HG03135 (cell line): ENCODE results near the gene KCNQ1.
"Not testable (repeated sequence)": the region's sequence is repeated elsewhere in the genome, so short reads cannot be mapped to it uniquely, and the experiment has no call there.

Experiments used
- ATAC-seq: cut with Tn5 transposase; IDR thresholded peaks from one replicate; pipeline ENCODE4 v1.9.1; 2021; ENCODE audit warnings: mild to moderate bottlenecking, moderate library complexity; ENCODE audit not compliant: unreplicated experiment

KCNQ1 gene

DNA sequence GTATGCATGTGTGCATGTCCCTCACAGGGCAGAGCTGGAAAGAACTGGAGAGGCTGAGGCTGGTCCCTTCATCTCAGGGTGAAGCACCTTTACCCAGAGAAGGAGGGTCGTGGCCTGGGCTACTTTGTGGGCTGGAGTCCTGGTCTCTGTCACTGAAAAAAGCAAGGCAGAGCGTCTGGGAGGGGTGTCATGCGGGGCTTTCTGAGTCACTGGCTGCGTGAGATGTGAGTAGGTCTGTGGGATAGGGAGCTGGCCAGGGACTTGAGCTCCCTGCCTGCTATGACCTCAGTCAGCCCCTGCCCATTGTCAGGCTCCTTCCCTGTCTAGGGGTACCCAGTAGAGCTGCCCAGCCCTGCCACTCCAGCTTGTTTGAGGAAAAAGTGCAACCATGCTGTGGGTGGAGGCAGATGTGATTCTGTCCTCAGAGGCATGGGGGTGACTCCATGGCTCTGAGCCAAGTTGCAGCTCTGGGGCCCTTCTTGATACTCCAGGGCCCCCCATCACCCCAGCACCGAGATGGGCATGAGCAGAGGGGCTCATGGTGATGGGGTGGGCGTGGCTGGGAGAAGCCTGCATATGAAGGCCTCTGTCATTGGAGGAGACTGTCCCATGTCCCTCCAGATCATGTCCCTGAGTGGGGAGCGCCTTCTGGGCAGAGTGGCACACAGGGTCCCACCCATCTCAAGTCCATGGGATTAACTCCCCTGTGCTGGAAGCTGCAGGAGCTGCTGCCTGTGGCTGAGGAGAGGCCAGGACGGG is 27.8 kb downstream of the KCNQ1 start:
- no peak for ATAC-seq

DNA sequence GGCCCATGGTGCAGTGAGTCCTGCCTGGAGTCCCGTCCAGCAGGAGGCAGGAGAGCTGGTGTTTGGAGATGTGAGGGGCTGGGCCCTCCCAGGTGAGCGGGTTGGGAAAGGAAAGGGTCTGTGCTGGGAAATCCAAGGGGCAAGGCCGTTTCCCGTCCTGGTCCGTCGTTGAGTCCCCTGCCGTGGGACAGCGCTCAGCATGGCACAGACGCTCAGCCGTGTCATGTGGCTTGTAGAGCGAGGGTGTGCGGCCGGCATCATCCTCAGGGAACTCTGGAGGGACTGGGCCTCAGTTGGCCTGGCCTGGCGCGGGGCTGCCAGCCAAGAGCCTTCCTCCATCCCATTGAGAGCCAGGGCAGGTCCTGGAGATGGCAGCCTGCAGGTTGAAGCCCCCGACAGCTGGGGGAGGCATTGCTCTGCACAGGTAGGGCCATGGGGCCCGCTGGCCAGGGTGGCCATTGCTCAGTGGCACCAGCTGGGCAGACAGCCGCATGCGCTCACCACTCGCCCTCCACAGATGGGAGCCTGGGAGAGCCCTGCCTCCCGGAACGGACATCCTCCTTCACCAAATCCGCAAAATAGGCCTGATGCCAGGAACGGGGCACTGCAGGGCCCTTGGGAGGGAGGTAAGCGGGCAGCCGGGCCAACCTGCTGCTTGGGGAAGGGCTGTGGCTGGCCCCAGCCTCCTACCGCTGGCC is 28.7 kb downstream of the KCNQ1 start:
- no peak for ATAC-seq

- ATAC-seq, result no peak
Observed at GRCh38 chr11:2474059-2474901, 29.5 kb downstream of the KCNQ1 start.

DNA sequence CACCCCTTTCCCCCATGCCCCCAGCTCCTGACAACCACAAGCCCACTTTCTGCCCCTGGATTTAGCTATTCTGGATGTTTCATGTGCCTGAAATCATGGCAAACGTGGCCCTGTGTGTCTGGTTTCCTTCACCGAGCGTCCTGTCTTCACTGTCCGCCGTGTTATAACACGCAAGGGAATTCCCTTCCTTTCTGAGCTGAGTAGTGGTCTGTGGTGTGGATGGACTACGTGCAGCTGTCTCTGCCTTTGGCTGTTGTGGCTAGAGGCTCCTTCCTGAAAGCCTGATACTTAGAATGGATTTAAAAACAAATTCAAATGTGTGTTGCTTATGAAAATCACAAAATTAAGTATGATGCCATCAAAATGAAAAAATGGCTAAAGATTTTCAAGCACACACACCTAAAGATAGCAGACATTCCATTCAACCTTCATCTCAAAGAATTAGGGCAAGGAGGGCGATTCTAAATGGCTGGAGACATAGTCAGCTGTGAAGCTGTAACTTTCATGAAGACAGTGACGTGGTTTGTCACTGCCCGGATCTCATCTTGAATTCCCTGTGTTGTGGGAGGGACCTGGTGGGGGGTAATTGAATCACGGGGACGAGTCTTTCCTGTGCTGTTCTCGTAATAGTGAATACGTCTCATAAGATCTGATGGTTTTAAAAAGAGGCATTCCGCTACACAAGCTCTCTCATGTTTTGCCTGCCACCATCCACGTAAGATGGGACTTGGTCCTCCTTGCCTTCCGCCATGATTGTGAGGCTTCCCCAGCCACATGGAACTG is 30.5 kb downstream of the KCNQ1 start:
- no peak for ATAC-seq

DNA sequence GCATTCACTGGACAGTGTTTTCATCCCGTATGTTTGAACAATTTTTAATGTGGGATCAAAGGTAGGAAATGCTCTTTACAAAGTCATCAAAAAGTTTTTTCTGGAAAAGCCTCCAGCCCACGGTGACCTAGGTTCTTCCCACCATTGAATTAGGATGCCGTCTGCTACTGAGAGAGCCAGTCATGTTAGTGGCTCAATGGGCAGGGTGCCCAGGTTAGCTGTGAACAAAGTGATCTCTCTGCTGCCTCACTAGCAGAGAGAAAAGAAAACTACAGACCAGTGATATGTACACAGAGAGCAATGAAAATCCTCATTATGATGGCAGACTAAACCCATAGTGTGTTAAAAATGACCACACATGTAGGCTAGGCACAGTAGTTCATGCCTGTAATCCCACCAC is 32.4 kb downstream of the KCNQ1 start:
- no peak for ATAC-seq

GRCh38 chr11:2477936-2478335 is 33.1 kb downstream of the KCNQ1 start:
- ATAC-seq, result no peak

DNA sequence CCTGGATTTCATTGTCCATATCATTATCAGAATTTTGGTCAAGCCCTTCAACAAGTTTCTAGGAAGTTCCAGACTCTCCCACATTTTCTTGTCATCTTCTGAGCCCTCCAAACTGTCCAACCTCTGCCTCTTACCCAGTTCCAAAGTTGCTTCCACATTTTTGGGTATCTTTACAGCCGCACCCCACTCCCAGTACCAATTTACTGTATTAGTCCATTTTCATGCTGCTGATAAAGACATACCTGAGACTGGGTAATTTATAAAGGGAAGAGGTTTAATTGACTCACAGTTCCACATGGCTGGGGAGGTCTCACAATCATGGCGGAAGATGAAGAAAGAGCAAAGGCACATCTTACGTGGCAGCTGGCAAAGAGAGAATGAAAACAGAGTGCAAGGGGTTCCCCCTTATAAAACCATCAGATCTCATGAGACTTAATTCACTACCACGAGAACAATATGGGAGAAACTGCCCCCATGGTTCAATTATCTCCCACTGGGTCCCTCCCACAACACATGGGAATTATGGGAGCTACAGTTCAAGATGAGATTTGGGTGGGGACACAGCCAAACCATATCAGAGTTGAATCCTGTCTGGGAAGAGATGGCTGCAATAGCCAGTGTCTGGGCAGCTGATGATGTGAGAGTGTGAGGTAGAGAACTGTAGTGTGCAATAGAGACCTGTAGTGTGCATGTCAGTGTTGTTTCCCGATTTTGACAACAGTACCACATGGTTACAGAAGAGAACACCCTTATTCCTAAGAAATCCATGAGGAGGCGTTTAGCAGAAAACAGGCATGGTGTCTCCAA is 35.5 kb downstream of the KCNQ1 start:
- ATAC-seq, result not testable (repeated sequence)

DNA sequence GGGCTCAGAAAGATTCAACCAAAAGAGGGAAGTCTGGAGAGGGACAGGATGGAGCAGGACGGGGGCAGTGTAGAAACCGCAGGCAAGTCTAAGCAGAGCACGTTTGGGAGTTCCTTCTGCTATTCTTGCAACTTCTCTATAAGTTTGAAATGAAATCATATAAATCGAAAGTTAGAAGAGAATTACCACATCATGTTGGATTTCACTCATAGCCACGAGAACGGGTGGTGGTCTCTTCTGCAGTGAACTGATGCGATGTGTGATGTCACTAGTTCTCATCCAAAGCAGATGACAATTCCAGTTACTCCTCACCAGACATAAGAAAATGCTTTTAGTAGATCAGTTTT is 36.0 kb downstream of the KCNQ1 start:
- ATAC-seq, result no peak

- no peak for ATAC-seq
Observed at GRCh38 chr11:2481253-2481652, 36.4 kb downstream of the KCNQ1 start.

- no peak for ATAC-seq
Observed at GRCh38 chr11:2482204-2482603, 37.4 kb downstream of the KCNQ1 start.

DNA sequence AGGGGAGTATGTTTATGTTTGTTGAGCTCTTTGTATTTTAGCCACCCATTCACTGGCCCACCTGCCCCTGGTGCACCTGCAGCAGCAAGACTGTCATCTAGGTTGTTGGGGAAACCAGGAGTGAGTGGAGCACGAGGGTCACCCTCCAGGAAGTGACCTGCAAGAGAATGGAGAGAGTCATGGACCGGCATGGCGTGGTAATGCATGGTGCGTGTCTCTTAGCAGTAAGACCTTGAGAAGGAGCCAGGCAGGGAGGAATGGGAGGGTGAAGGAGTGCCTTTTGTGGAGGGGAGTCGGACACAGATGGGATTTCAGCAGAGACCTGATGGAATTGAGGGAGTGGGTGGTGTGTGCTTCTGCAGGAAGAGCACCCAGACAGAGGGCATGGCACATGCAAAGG is 37.9 kb downstream of the KCNQ1 start:
- no peak for ATAC-seq

DNA sequence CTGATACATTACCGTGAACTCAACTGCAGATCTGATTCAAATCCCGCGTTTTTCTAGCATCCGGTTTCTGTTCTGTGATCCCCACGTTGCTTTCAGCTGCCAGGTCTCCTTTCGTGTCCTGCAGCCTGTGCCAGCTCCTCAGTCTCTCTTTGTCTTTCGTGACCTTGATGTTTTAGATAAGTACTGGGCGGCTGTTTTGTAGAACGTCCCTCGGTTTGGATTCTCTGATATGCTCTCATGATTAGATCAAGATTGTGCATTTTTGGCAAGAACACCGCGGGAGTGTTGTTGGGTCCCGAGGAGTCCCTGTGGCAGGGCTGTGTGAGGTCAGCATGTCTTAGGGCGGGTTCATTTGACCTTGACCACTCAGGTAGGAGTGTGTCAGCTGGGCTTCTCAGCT is 38.6 kb downstream of the KCNQ1 start:
- ATAC-seq, result no peak

DNA sequence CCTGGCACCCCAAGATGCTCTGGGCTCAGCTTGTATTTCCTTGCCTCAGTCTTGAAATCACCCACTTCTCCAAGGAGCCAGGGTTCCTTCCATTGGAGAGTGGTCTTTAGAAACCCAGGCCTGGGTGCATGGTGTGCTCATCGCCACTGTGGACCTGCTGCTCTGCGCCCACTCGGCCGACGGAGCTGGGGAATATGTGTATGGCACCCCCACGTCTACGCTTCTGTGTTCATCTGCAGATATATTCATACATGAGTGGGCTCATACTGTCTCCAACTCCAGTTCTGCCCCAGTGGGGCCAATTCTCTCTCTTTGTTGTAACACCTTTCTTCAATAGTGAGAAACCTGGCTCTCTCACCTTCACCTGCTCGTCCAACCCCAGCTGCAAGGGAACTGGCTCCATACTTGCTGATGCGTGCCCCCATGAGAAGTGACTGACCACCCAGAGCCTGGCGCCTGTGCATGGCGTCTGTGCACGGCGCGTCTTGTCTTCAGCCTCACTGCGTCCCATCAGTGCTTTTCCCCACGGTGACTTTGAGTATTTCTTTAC is 39.8 kb downstream of the KCNQ1 start:
- no peak for ATAC-seq

GRCh38 chr11:2488004-2488403 is 43.2 kb downstream of the KCNQ1 start:
- ATAC-seq, result no peak

DNA sequence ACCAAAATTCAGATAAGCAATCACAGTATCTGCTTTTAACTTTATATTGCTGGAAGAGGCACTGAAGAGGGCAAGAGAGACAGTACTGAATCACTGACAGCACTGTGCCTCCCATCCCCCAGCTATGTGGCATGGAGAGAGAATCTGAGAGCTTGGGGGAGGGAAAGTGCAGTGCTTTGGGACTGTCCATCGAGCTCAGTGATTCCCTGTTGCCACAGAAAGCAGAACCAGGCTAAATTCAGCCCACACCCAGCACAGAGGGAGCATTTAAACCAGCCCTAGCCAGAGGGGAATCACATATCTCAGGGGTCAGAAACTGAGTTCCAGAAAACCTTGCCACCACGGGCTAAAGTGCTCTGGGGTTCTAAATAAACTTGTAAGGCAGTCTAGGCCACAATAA is 44.3 kb downstream of the KCNQ1 start:
- no peak for ATAC-seq

DNA sequence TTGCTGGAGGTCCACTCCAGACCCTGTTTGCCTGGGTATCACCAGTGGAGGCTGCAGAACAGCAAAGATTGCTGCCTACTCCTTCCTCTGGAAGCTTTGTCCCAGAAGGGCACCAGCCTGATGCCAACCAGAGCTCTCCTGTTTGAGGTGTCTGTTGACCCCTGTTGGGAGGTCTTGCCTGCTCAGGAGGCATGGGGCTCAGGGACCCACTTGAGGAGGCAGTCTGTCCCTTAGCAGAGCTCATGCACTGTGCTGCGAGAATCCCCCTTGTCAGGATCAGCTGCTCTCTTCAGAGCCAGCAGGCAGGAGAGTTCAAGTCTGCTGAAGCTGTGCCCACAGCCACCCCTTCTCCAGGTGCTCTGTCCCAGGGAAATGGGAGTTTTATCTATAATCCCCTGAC is 53.1 kb downstream of the KCNQ1 start:
- ATAC-seq, result not testable (repeated sequence)

GRCh38 chr11:2498750-2499149 is 53.9 kb downstream of the KCNQ1 start:
- ATAC-seq, result no peak

DNA sequence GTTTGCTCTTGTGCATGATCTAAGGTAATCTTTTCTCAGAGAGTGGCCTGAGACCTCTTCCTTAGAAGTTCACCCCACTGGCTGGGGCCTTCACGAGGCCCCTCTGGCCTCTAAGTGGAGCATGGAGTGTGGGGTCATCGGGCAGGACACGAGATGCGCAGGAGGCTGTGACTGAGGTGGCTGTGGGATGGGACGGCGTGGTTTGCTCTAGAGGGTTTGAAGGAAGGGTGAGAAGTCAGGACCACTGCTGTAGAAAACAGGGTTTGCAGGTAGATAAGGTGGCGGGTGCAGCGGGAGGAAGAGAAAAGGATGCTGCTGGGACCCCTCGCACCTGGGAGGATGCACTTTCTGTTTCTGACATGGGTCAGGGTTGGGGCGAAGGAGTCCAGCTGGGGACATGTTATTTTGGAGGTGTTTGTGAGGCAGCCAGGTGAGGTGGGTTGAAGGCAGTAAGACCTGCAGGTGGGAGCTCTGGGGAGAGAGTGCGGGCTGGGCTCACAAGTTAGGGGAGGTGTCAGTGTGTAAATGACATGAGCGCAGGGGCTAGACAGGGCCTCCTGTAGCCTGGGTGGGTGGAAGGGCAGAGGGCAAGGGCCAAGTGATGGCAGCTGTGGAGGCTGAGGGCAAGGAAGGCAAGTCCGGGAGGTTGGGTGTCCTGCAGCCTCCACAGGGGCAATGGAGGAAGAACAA is 62.5 kb downstream of the KCNQ1 start:
- no peak for ATAC-seq
